ENCODE results near the gene SLC25A41.

SLC25A41 gene

DNA sequence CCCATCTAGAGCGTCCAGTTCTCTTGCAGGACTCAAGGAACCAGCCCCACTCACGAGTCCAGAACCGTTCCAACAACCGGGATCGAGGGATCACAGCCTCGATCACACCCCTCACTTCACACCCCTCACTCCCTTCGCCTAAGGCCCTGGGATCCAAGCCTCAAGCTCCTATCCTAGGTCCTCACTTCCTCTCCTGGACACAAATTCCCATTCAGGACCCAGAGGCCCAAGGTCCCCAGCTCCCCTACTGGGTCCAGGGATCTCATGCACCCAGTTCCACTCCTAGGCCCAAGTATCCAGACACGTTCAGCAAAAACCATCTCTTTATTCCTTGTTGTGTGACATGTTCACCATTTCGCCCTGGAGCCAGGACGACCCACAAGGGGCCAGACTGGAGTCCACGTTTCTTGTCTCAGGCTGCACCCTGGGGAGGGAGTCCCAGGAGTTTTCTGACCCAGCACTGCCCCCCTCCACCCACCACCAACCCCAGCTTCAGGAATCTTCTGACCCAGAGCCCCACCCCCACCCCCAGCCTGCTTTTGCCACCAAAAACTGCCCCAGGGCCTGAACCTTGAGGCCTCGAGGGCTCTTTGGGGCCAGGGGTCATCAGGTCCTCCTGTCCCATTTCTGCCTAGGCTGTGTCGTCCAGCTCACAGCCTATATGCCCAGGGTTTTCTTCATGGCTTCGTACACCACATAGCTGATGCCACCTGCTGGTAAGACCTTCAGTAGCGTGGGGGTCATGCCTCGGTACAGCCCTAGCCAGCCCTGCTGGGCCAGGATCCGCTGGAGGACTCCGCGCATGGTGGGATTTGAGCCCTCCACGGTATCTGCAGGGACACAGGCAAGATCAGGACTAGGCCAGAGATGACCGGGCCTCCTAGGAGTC, 7.6 kb downstream of the SLC25A41 start:
- DNase-seq, result no peak

DNA sequence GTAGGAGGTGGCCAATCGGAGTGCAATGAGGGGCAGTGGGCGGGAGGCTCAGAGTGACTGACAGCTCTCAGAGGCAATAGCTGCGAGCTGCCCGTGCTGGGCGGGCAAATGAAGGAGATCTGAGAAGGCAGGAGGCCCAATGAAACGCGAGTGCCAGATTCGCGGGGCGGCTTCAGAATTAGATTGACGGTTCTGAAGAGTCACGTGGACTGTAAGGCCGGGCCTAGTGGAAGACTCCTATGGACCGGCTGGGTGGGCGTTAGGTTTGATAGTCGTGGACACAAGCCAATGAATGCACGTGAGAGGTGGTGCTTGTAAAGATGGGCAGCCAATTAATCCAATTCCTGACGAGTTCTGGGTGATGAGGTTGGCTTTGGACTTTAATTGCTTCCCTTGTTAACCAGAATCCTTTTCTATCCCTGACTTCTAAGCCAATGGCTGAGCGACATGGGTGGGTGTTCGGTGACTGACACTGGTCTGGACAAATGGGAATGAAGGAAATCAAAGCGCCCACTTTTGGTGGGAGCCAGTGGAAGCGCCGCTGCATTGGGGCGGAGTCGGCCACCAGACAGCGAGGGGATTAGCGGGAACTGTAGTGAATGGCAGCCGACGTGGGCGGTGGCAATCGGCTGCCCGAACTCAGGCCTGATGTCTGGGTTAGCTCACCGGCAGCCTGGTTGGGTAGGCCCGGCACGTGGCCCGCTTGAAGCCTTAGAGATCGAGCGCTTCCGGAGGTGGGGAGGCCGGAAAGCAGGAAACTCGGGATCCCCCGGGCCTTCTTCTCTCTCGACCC, 8.4 kb downstream of the SLC25A41 start:
- peak; percentile 100 for DNase-seq

DNA sequence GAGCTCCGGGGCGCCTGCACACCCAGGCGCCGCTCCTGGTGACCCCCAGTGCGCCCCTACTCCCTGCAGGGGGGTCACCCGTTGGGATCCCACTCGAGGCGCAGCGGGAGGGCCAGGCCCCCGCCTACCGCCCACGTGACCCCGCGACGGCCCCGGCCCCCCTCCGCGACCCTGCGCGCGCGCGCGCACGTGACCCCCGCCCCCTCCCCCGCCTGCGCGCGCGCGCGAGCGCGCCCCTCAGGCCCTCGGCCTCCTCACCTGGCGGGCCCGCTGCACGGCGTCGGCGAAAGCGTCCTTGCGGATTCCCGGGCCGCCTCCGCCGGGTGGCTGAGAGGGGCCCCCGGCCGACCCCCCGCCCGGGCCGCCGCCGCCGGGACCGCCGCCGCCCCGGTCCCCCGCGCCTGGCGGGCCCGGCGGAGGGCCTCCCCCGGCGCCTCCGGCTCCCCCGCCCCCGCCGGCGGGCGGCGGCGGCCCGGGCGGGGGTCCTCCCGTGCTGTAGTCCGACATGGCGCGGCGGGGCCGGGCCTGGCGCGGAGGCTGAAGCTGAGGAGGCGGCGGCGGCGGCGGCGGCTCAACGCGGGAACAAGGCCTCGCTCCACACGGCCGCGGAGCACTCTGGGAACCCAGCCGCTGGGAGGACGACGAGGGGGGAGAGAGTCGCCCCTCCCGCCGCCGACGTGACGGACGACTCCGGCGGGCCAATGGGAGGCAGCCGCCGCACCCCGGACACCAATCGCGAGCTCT, 9.2 kb downstream of the SLC25A41 start, which contains the start of gene KHSRP:
TSS of gene KHSRP (minus strand) at position 617 of the 744 bp plus-strand sequence. CDS start at position 507, 110 bp downstream.
- peak; percentile 59 for DNase-seq

DNA sequence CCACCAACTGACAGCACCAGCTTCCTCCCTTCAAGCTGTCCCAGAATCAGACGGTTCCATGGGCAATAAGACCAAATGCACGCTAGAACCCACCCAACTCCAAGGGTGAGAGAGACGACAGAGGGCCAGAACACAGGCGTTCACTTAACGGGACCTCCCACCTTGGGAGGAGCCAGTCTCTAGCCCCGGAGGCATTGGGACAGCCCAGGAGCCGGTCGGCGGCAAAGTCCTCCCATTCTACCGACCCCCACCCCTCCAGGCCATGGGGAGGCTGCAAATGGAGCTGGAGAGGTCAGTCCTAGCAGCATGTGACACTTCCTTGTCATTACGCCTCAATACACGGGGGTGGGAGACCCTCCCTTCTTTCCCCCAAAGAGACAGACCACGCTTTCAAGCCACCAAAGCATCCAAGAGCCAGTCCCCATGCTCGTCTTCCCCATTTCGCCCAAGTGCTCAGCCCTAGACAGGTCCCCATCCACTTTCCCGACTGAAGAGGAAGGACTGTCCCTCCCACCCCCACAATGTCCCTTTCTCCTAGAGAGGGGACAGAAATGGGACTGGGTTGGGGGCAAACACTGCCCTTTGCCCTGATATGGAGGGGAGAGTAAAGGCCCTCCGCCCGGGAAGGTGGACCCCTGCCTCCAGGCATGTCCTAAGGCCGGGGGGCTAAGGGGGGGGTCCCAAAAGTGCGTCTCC, 9.9 kb downstream of the SLC25A41 start:
- peak; percentile 50 for DNase-seq

DNA sequence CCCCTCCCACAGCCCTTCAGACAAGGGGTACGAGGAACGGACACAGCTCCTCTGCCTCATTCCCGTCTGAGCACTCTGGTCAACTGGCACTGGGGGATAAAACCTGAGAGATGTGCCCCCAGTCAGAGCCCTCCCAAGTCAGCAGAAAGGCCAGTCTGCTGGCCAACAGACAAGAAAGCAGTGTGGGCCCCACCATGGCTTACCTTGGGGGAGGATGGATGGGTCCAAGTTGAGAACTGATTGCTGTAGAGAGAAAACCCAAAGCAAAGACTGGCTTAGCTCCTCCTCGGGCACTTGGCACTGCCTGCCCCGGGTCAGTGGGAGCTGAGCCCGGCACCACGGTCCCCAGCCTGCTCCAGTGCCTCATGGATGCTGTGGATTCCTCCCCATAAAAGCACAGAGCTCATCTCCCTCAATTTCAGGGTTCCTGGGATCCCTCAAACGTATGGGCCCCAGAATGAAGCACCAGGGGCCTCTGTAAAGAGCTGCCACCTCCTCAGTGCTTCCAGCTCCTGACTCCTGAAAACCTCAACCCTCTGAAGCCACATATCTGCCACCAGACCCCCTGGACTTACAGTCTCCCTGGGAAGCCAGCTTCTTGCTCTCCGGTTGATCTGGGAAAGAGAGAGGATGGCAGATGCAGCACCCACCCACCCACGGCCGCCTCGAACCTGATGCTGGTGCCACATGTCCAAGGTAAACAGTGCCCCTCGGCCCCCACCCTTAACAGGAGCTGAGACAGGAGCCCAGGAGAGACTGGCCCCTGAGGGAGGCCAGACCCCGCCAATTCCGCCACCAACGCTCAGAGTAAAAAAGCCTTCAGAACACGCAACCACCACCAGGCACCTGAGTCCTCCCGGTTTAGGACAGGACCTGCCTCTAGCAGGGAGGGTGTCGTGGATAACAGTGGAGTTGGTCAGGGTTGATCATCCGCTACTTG, 12.2 kb downstream of the SLC25A41 start:
- no peak for DNase-seq

DNA sequence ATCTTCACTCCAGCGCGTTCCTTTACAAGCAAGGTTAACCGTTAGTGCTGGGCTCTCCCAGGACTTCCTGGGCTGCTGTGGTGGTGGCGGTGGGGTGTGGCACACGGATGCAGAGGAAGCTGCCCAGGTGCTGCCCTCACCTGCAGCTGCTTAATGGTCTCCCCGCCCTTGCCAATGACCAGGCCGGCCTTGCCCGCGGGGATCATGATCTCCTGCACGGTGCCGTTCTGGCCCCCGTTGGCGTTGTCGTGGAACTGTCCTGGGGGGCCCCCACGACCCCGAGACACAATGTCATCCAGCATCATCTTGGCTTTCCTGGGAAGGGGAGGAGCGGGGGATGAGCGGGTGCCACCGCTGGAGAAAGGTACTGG, 15.0 kb downstream of the SLC25A41 start:
- DNase-seq, result no peak

DNA sequence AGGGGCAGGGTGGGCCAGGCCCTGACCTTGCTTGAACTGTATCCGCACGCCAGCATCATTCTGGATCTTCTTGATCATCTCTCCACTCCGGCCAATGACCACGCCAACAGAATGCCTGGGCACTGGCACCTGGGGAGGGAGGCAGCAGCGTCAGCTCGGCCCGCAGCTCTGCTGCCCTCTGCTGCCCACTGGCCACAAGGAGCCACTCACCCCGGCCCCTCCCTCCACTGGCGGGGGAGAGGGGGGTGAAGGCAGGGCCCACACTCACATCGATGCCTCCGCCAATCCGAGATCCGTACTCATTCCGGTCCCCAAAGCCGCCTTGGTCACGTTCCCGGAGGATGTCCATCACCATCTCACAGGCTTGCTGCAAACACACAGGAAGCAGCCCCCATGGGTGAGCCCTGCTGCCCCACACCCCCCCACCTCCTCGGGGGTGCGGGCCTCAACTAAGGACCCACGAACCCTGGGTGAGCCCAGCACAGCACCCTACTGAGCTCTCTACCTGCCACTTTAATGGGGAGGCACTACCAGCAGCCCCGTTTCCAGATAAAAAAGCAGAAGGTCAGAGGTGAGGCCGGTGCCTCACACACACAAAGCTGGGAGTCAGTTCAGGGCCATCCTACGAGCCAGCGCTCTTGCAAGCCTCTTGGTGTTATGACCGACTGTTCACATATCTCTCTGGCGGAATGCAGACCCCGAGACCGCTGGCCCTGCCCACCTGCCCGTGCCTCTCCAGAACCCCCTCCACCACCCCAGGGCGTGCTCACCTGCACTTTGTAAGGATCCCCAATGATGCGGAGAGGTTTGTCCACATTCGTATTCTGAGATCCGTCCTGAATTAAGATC, 15.6 kb downstream of the SLC25A41 start:
- no peak for DNase-seq

- DNase-seq, result no peak
Measured at GRCh38 chr19:6416658-6417405, 16.7 kb downstream of the SLC25A41 start.

DNA sequence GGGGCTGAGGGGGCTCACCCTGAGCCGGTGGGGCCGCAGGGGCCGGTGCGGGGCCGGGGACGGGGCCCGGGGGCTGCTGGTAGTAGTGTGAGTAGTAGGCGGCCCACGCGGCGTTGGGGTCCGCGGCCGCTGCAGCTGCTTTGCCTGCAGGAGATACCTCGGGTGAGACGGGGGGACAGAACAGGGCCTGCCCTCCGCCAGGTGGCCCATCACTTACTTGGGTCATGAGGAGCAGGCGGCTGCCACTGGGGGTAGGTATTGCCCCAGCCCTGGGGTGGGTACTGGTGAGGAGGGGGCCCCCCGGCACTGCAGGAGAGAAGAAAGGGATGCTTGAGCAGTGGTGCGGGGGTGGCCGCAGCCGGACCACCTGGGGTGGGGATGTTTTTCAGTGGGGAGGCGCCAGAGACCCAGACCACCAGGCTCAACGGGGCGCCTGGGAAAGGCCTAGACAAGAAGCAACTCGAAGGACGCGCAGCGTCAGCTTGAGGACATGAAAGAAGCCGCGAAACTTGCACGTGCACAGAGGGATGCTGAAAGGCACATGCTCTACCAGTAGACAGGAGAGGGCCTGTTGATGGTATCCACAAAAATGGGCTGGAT, 17.9 kb downstream of the SLC25A41 start:
- no peak for DNase-seq

DNA sequence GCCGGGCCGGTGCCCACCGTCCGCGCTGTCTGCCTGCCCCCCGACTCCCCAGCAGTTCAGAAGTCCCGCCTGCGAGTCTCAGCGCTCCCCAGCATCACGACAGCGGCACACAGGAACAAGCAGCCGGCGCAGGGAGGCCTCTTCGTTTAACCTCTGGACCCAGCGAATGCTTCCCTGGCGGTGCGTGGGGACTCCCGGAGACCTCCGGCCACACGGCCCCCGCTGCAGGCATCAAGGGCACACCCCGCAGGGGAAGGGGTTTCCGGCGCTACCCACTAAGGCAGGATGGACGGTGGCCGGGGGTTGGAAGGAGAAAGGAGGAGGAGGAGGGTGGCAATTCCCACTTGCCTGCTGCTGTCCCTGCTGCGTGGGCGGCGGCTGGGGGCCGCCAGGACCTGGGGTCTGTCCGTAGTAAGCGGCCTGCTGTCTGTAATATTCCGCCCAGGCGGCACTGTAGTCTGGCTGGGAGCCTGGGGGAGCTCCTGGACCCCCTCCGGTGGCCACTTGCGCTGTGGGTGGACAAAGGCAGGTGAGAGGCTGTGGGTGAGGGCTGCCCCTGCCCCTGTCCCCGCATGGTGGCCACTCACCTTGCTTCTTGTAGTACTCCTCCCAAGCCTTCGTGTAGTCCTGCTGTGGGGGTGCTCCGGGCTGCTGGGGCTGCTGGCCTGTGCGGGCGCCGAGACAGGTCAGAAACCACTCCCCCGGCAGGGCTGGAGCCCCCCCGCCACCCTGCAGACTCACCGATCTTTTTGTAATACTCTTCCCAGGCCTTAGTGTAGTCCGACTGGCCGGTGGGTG, 18.6 kb downstream of the SLC25A41 start:
- no peak for DNase-seq

GRCh38 chr19:6413721-6414643, 19.6 kb downstream of the SLC25A41 start:
- no peak for DNase-seq

DNA sequence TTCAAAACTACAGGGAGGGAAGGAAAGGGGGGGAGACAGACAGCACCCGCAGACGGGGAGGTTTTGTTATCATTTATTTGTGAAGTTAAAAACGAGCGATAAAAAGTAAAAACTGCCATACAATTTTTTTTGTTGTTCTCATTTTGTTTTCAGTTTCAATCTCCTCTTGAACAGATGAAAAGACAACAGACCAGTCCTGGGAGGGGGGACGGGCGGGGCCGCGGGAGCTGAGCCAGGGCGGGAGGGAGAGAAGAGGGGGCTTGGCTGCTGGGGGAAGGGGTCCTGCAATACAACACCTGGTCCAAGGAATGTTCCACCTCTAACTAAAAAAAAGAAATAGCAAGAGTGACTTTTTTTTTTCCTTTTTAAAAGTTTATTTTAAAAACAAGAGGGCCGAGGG, 20.3 kb downstream of the SLC25A41 start:
- DNase-seq, result no peak

DNA sequence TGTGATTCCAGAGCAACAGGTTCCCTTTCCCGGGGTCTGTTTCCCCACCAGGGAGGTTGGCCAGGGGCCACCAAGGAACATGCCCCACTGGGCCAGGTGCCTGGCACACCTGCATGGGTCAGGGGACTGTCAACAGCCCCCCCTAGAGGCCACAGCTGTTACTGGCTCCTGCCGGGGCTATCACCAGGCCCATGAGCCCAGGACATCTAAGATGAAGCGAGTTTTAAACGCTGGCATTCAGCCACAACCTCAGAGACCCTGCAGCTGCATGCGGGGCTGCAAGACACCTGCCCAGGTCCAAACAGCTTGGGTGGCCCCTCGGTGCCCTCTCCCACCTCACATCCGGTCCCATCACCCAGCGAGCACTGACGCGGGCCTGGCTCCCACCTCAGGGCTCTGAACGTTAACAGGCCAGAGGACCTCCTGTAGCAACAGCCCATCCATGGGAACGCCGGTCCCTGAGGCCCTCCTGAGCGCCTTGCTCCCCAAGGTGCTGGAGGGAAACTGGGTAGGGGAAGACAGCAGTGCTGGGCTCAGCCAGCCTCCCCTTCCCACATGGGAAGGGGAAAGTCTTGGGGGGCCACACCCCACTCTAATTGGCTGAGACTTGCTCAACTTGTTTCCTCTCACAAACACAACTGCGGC, 21.0 kb downstream of the SLC25A41 start:
- peak; percentile 62 for DNase-seq

GRCh38 chr19:6412061-6412446, 21.5 kb downstream of the SLC25A41 start:
- no peak for DNase-seq

DNA sequence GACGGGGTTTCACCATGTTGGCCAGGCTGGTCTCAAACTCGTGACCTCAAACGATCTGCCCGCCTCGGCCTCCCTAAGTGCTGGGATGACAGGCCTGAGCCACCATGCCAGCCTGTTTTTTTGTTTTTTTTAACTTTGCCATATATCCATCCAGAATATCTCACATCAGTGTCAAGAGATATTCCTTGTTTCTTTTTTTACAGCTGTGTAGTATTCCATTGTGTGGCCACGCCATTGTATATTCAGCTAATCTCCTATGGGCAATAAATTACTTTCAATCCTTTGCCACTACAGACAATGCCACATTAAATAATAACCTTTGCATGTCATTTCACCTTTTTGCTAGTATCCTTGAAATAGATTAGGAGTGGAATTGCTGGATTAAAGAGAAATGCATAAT, 24.2 kb downstream of the SLC25A41 start:
- no peak for DNase-seq

DNA sequence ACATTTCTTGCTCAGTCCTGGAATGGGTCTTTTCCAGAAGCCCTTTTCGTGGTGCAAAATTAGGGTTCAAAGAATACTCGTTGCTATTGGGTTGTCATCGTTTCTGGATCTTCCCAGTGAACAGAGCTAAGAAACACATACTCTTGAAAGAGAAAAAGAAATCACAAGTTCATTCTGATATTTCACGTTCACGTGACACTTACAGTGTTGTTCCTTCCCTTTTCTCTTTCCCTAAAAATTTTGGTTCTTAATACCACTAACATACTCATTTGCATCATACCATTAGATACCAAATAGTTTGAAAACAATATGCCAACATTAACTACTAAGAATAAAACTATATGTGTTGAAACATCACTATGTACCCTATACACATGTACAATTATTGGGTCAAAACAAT, 27.2 kb downstream of the SLC25A41 start:
- no peak for DNase-seq

All from NCI-H69 (cell line).